OCI-LY1 (cell line): Measurements from ENCODE around the gene SORBS2.

ENCODE experiments used
- H2AFZ ChIP-seq: fragments of 200-600 bp; sonication (generic), shearing (Covaris generic); 2 replicates; pipeline ENCODE4 v1.6.0; 2014; ENCODE audit warnings: antibody characterized with exemption, mild to moderate bottlenecking, low read length
- H3F3A ChIP-seq: fragments of 200-600 bp; sonication (generic), shearing (Covaris generic); 2 replicates; pipeline ENCODE4 v1.6.0; 2014; ENCODE audit warnings: mild to moderate bottlenecking, antibody characterized with exemption, low read length, moderate library complexity; ENCODE audit not compliant: insufficient read depth
- H3K27ac ChIP-seq: fragments of 200-600 bp; sonication (generic); 2 replicates; pipeline ENCODE4 v1.5.1; 2014; ENCODE audit warnings: low read length, mixed run types, mild to moderate bottlenecking, low read depth; ENCODE audit not compliant: poor library complexity, severe bottlenecking
- H3K27me3 ChIP-seq: fragments of 200-600 bp; sonication (generic); 2 replicates; pipeline ENCODE4 v1.6.0; 2014; ENCODE audit warnings: antibody characterized with exemption, mild to moderate bottlenecking, low read length, moderate library complexity; ENCODE audit not compliant: insufficient read depth
- H3K36me3 ChIP-seq: fragments of 200-600 bp; sonication (generic); 2 replicates; pipeline ENCODE4 v1.6.1; 2014; ENCODE audit warnings: mild to moderate bottlenecking, antibody characterized with exemption, low read length, moderate library complexity, mixed read lengths; ENCODE audit not compliant: insufficient read depth
- H3K4me1 ChIP-seq: fragments of 200-600 bp; sonication (generic); 2 replicates; pipeline ENCODE4 v1.5.1; 2014; ENCODE audit warnings: mild to moderate bottlenecking, low read length, moderate library complexity; ENCODE audit not compliant: insufficient read depth, severe bottlenecking
- H3K4me2 ChIP-seq: fragments of 200-600 bp; sonication (generic), shearing (Covaris generic); 2 replicates; pipeline ENCODE4 v1.6.1; 2014; ENCODE audit warnings: low read length
- H3K4me3 ChIP-seq: fragments of 200-600 bp; sonication (generic); 2 replicates; pipeline ENCODE4 v1.5.1; 2014; ENCODE audit warnings: low read length, low read depth, mild to moderate bottlenecking, mixed read lengths; ENCODE audit not compliant: poor library complexity, severe bottlenecking
- H3K79me2 ChIP-seq: fragments of 200-600 bp; shearing (Covaris generic); 2 replicates; pipeline ENCODE4 v1.6.1; 2016; ENCODE audit warnings: mixed run types, low read length, mixed read lengths; ENCODE audit not compliant: insufficient read depth
- H3K9ac ChIP-seq: fragments of 200-600 bp; sonication (generic), shearing (Covaris generic); 2 replicates; pipeline ENCODE4 v1.6.1; 2014; ENCODE audit warnings: mild to moderate bottlenecking, low read length, mixed read lengths
- H3K9me2 ChIP-seq: fragments of 200-600 bp; sonication (generic), shearing (Covaris generic); 2 replicates; pipeline ENCODE4 v1.6.1; 2014; ENCODE audit warnings: low read depth, mild to moderate bottlenecking, low read length, mixed read lengths
- H3K9me3 ChIP-seq: fragments of 200-600 bp; shearing (Covaris generic); 2 replicates; pipeline ENCODE4 v1.6.1; 2014; ENCODE audit warnings: low read length, mixed read lengths
- H4K20me1 ChIP-seq: fragments of 200-600 bp; sonication (generic), shearing (Covaris generic); 2 replicates; pipeline ENCODE4 v1.6.0; 2016; ENCODE audit warnings: mild to moderate bottlenecking, low read length; ENCODE audit not compliant: insufficient read depth
- CTCF ChIP-seq: fragments of 200-600 bp; sonication (generic), shearing (Covaris generic); IDR thresholded peaks from 2 replicates; pipeline ENCODE4 v1.5.1; 2017; ENCODE audit warnings: mild to moderate bottlenecking, antibody characterized with exemption, low read length, moderate library complexity, mixed read lengths
- EZH2 ChIP-seq: fragments of 200-600 bp; sonication (generic), shearing (Covaris generic); IDR thresholded peaks from 2 replicates; pipeline ENCODE4 v1.8.0; 2017; ENCODE audit warnings: borderline replicate concordance, mixed run types, mild to moderate bottlenecking, antibody characterized with exemption, low read length, moderate library complexity, mixed read lengths

Gene SORBS2

GRCh38 chr4:185805979-185806378, 6.0 kb downstream of the SORBS2 start:
- H3K4me2 ChIP-seq, result no peak overlapping the region
- H3K9ac ChIP-seq, result no peak overlapping the region
- no peak overlapping the region for H3K27ac ChIP-seq
- TF ChIP-seq EZH2, result no peak
- no peaks in the 10 kb centered on the region for H4K20me1 ChIP-seq
- H3F3A ChIP-seq, result no peaks in the 10 kb centered on the region
- no peaks in the 10 kb centered on the region for H3K9me3 ChIP-seq
- H3K9me2 ChIP-seq, result no peaks in the 10 kb centered on the region
- peaks cover 53% of the 10 kb centered on the region for H3K36me3 ChIP-seq
- no peak overlapping the region for H3K4me3 ChIP-seq
- H2AFZ ChIP-seq, result no peak overlapping the region
- peaks cover 78% of the 10 kb centered on the region for H3K79me2 ChIP-seq
- H3K27me3 ChIP-seq, result no peaks in the 10 kb centered on the region
- H3K4me1 ChIP-seq, result peaks cover 47% of the 10 kb centered on the region

GRCh38 chr4:185805262-185805802, 6.7 kb downstream of the SORBS2 start:
- H4K20me1 ChIP-seq, result no peaks in the 10 kb centered on the region
- no peak overlapping the region for H3K4me2 ChIP-seq
- H3K4me1 ChIP-seq, result peaks cover 47% of the 10 kb centered on the region
- H3K9me2 ChIP-seq, result no peaks in the 10 kb centered on the region
- no peaks in the 10 kb centered on the region for H3F3A ChIP-seq
- H3K27me3 ChIP-seq, result no peaks in the 10 kb centered on the region
- no peak overlapping the region for H3K4me3 ChIP-seq
- no peak for TF ChIP-seq CTCF
- TF ChIP-seq EZH2, result no peak
- H2AFZ ChIP-seq, result no peak overlapping the region
- peaks cover 72% of the 10 kb centered on the region for H3K79me2 ChIP-seq
- H3K9ac ChIP-seq, result no peak overlapping the region
- H3K9me3 ChIP-seq, result no peaks in the 10 kb centered on the region
- no peak overlapping the region for H3K27ac ChIP-seq
- peaks cover 59% of the 10 kb centered on the region for H3K36me3 ChIP-seq

- Histone ChIP-seq H2AFZ (no peak overlapping the region), H3K27me3 (no peaks in the 10 kb centered on the region), H3K9me3 (no peaks in the 10 kb centered on the region), H3F3A (no peaks in the 10 kb centered on the region), H3K36me3 (peaks cover 66% of the 10 kb centered on the region), H3K4me3 (no peak overlapping the region), H4K20me1 (no peaks in the 10 kb centered on the region), H3K4me1 (peaks cover 30% of the 10 kb centered on the region), H3K9ac (no peak overlapping the region), H3K79me2 (peaks cover 49% of the 10 kb centered on the region), H3K9me2 (no peaks in the 10 kb centered on the region), H3K27ac (no peak overlapping the region), H3K4me2 (no peak overlapping the region)
- TF ChIP-seq CTCF (no peak), EZH2 (no peak)
Observed at GRCh38 chr4:185803022-185803421, 9.0 kb downstream of the SORBS2 start.

- no peak overlapping the region for H3K4me2 ChIP-seq
- TF ChIP-seq CTCF (no peak), EZH2 (no peak)
- H4K20me1 ChIP-seq, result no peaks in the 10 kb centered on the region
- H3F3A ChIP-seq, result no peaks in the 10 kb centered on the region
- no peak overlapping the region for H2AFZ ChIP-seq
- H3K27me3 ChIP-seq, result no peaks in the 10 kb centered on the region
- H3K4me3 ChIP-seq, result no peak overlapping the region
- H3K9me3 ChIP-seq, result no peaks in the 10 kb centered on the region
- H3K27ac ChIP-seq, result no peak overlapping the region
- H3K36me3 ChIP-seq, result peaks cover 59% of the 10 kb centered on the region
- no peaks in the 10 kb centered on the region for H3K9me2 ChIP-seq
- peaks cover 38% of the 10 kb centered on the region for H3K79me2 ChIP-seq
- H3K9ac ChIP-seq, result no peak overlapping the region
- peaks cover 21% of the 10 kb centered on the region for H3K4me1 ChIP-seq
Observed at GRCh38 chr4:185801471-185801870, 10.5 kb downstream of the SORBS2 start.
